GM21786 (cell line): ENCODE data around the gene NUP62.

Experiments
- ATAC-seq: cut with Tn5 transposase; IDR thresholded peaks from one replicate; pipeline ENCODE4 v1.9.1; 2021; ENCODE audit not compliant: unreplicated experiment

Gene NUP62

DNA sequence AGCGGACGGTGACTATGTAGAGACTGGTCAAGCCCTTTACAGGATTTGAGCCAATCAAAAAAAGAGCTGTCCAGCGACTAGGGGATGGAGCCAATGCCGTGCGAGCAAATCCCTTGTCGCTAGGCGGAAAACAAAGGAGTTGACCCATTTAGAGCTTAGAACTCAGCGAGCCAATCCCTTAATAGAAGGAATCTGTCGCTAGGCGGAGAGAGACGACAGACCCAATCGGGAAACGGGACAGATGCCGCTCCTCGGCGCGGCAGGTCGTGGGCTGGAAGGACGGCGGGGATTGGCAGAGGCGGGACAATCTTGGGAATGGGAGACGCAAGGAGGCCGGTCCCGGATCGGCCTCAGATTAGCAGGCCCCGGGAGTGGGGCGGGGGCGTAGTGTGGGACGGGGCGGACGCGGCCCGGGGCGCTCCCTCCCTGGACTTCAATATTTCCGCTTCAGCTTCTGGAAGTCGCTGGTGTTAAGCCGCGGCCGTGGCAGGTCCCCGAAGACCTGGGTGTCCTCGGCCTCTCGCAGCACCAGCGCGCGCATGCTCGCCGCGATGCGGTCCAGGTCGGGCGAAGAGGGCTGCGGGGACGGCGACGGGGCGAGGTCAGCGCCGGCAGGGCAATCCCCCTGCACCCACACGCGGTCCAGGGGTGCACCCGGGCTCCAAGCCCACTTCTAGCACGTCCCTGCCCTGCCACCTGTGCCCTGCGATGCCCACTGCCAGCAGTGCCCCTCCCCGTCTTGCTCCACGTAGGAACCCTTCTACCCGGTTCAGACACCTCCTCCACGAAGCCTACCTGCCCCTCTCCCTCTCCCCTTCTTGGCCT, 59.6 kb downstream of the NUP62 start:
- ATAC-seq = peak; percentile 72

- peak; percentile 2 for ATAC-seq
Measured at GRCh38 chr19:49869009-49869483, 60.3 kb downstream of the NUP62 start.

GRCh38 chr19:49866933-49867782, 62.1 kb downstream of the NUP62 start, which contains the start of gene PNKP:
Gene PNKP (minus strand): TSS chr19:49867576. CDS start chr19:49867204, 372 bp downstream.
- peak; percentile 35 for ATAC-seq

GRCh38 chr19:49864890-49865289, 64.4 kb downstream of the NUP62 start:
- no peak for ATAC-seq

DNA sequence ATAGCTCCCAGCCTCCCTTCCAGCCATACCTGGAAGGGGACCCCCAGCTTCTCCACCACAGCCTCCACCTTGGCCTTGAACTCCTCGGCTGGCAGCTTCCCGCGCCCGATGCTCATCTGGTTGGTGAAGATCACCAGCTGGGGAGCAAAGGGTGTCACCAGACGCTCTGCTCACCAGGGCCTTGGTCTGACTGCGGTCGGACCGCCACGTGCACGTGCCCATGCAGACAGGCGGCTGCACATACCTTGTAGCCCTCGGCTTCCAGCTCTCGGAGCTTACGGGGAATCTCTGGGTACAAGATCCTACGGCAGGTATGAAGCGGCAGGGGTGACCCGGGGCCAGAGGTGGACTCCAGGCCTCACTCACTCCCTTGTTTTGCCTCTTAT, 65.4 kb downstream of the NUP62 start:
- ATAC-seq = no peak

GRCh38 chr19:49863254-49863934, 65.9 kb downstream of the NUP62 start:
- no peak for ATAC-seq

GRCh38 chr19:49862391-49863253, 66.7 kb downstream of the NUP62 start:
- no peak for ATAC-seq

- no peak for ATAC-seq
Measured at GRCh38 chr19:49861541-49862378, 67.5 kb downstream of the NUP62 start.

DNA sequence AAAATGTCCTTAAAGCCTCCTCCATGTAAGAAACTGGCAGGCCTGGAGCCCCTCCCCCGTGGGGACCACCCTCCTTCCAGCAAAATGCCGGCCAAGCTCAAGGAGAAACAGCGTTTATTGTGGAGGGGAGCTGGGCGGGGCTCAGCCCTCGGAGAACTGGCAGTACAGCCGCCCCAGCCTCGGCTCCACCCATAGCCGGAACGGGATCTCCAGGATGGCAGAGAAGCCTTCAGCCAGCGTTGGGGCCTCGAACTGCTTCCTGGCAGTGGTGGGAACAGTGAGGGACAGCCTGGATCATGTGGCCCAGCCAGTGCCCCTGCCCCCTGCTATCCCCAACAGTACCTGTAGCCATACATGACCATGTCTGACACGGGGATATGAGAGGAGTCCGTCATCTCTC, 68.2 kb downstream of the NUP62 start:
- ATAC-seq = no peak

GRCh38 chr19:49860336-49861102, 68.8 kb downstream of the NUP62 start:
- no peak for ATAC-seq

- no peak for ATAC-seq
Measured at GRCh38 chr19:49859682-49860335, 69.5 kb downstream of the NUP62 start.

DNA sequence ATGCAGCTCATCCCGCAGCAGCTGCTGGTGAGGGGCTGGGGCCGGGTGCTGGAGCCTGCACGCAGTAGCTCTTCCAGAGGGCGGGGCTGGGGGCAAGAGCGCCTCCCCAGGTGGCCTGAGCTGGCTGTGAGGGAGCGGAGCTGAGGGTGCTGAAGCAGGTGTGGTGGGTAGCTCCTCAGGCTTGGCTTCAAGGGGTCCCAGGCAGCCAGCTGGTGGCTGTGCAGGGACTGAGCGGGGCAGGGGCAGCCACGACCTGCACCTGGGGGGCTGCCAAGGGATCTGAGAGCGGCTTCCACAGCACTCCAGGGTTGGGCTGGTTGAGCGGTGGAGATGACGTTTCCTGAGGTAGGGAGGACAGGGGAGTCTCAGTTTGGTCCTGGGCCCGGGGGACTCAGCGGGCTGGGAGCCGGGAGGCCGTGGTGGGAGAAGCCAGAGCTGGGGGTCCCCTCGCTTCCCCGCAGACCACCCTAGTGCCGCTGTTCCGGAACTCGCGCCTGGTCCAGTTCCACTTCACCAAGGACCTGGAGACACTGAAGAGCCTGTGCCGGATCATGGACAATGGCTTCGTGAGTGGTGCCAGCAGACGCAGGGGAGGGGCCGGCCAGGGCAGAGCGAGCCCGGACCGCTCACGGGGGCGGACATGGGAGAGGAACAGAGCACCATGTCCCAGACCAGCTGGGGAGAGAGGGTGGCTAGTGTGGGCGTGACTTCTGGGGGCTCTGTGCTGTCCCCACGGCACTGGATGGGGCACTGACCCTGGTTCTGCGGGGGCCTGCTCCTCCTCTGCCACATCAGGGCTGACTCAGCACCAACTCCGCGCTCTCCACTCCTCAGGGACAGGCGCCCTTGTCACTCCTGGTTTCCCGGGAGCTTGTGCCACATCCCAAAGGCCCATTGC, 71.0 kb downstream of the NUP62 start:
- no peak for ATAC-seq

GRCh38 chr19:49857838-49858087, 71.5 kb downstream of the NUP62 start:
- no peak for ATAC-seq

- no peak for ATAC-seq
Measured at GRCh38 chr19:49857061-49857837, 72.1 kb downstream of the NUP62 start.
